Hepatocyte (in vitro differentiated cells): ENCODE results near the gene ITPR1.

ENCODE experiments used
- EZH2 ChIP-seq: fragments of 200-600 bp; sonication (generic); IDR thresholded peaks from 2 replicates; pipeline ENCODE4 v1.6.1; 2016; ENCODE audit warnings: antibody characterized with exemption, mild to moderate bottlenecking, borderline replicate concordance
- EZH2phosphoT487 ChIP-seq: fragments of 200-600 bp; sonication (generic); IDR thresholded peaks from one replicate; pipeline ENCODE4 v1.6.1; 2018; ENCODE audit warnings: antibody characterized with exemption, mild to moderate bottlenecking, low read depth, moderate library complexity; ENCODE audit not compliant: unreplicated experiment, severe bottlenecking
- TF ChIP-seq, protein P1 (sequence below): fragments of 200-600 bp; sonication (generic); IDR thresholded peaks from 2 replicates; pipeline ENCODE4 v1.5.1; 2016; ENCODE audit warnings: antibody characterized with exemption, mild to moderate bottlenecking; ENCODE audit not compliant: poor library complexity

- TF ChIP-seq, protein P1, sequence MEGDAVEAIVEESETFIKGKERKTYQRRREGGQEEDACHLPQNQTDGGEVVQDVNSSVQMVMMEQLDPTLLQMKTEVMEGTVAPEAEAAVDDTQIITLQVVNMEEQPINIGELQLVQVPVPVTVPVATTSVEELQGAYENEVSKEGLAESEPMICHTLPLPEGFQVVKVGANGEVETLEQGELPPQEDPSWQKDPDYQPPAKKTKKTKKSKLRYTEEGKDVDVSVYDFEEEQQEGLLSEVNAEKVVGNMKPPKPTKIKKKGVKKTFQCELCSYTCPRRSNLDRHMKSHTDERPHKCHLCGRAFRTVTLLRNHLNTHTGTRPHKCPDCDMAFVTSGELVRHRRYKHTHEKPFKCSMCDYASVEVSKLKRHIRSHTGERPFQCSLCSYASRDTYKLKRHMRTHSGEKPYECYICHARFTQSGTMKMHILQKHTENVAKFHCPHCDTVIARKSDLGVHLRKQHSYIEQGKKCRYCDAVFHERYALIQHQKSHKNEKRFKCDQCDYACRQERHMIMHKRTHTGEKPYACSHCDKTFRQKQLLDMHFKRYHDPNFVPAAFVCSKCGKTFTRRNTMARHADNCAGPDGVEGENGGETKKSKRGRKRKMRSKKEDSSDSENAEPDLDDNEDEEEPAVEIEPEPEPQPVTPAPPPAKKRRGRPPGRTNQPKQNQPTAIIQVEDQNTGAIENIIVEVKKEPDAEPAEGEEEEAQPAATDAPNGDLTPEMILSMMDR = no peak
- TF ChIP-seq EZH2 (no peak), EZH2phosphoT487 (no peak)
These were observed 32.5 kb downstream of the ITPR1 start for GRCh38 chr3:4525560-4526223.
